Endodermal cell (in vitro differentiated cells): ENCODE data around the gene UGDH. TPM values are rescaled to one million over a fixed set of nuclear protein-coding genes. Genes with fewer than 3 reads are reported as not detected.
"Not testable (repeated sequence)": the region's sequence is repeated elsewhere in the genome, so short reads cannot be mapped to it uniquely, and the experiment has no call there.

ENCODE experiments used
- DNase-seq: peaks from one replicate; pipeline ENCODE4 v3.0.0-alpha.2; 2017
- H3K27ac ChIP-seq: 2 replicates; pipeline ENCODE4 v1.5.1; 2013; ENCODE audit warnings: mild to moderate bottlenecking, low read depth, low read length, moderate library complexity
- H3K27me3 ChIP-seq: 2 replicates; pipeline ENCODE4 v1.6.1; 2013; ENCODE audit warnings: mild to moderate bottlenecking, low read length, moderate library complexity; ENCODE audit not compliant: insufficient read depth, control insufficient read depth, poor library complexity, severe bottlenecking
- H3K36me3 ChIP-seq: 2 replicates; pipeline ENCODE4 v1.7.0; 2013; ENCODE audit warnings: mild to moderate bottlenecking, low read length, moderate library complexity; ENCODE audit not compliant: control insufficient read depth, insufficient read depth
- H3K4me1 ChIP-seq: one replicate; pipeline ENCODE4 v1.7.0; 2013; ENCODE audit warnings: low read length; ENCODE audit not compliant: control insufficient read depth, insufficient read depth
- H3K4me3 ChIP-seq: 2 replicates; pipeline ENCODE4 v1.5.1; 2013; ENCODE audit warnings: mild to moderate bottlenecking, low read length, moderate library complexity
- H3K9ac ChIP-seq: 2 replicates; pipeline ENCODE4 v1.6.1; 2013; ENCODE audit warnings: mild to moderate bottlenecking, low read length, moderate library complexity; ENCODE audit not compliant: poor library complexity, severe bottlenecking; ENCODE audit errors: extremely low read depth
- H3K9me3 ChIP-seq: 2 replicates; pipeline ENCODE4 v1.6.1; 2013; ENCODE audit warnings: mild to moderate bottlenecking, low read length, moderate library complexity; ENCODE audit not compliant: control insufficient read depth
- H3K27ac Mint-ChIP-seq: 2 replicates; pipeline ENCODE4 v1.8.0; 2020; ENCODE audit warnings: mixed read lengths
- H3K27me3 Mint-ChIP-seq: 2 replicates; pipeline ENCODE4 v1.8.0; 2021; ENCODE audit warnings: mild to moderate bottlenecking, mixed read lengths; ENCODE audit not compliant: insufficient read depth
- H3K36me3 Mint-ChIP-seq: 2 replicates; pipeline ENCODE4 v1.8.0; 2020; ENCODE audit warnings: low read depth, mixed read lengths
- H3K4me1 Mint-ChIP-seq: 2 replicates; pipeline ENCODE4 v1.8.0; 2020; ENCODE audit warnings: mixed read lengths
- H3K4me3 Mint-ChIP-seq: 2 replicates; pipeline ENCODE4 v1.8.0; 2020; ENCODE audit warnings: mild to moderate bottlenecking, moderate library complexity, mixed read lengths
- H3K9me3 Mint-ChIP-seq: 2 replicates; pipeline ENCODE4 v1.8.0; 2020; ENCODE audit warnings: mild to moderate bottlenecking, mixed read lengths
- WGBS, 2 experiments: methylation state at CpG; one replicate each; pipeline versions ENCODE4 v1.1.5 to v1.1.7; 2013; ENCODE audit warnings: missing lambda C conversion rate in 2 of 2, mixed read lengths in 1 of 2; ENCODE audit not compliant: insufficient coverage in 1 of 2, insufficient read length in 1 of 2; 5-methylcytosine and 5-hydroxymethylcytosine counted together
- total RNA-seq, 2 donors: library from RNA; stranded (reverse); fragmentation: NEBNext Ultra II Directional in 1 of 2; extraction: Animal tissue kit (Norgen Biotek cat#: 25700) in 1 of 2; gene quantifications; 2 replicates in 1 of 2; 3 replicates in 1 of 2; pipeline ENCODE4 v1.2.1, GENCODE V29; 2021
- TF ChIP-seq, protein P1 (sequence below): fragments of 200-600 bp; sonication (generic); conservative IDR thresholded peaks from 2 replicates; pipeline ENCODE4 v1.5.0; 2021; ENCODE audit warnings: antibody characterized with exemption, mild to moderate bottlenecking

UGDH gene
- total RNA-seq, 2 donors from 2014 or later: 137 to 141 TPM

DNA sequence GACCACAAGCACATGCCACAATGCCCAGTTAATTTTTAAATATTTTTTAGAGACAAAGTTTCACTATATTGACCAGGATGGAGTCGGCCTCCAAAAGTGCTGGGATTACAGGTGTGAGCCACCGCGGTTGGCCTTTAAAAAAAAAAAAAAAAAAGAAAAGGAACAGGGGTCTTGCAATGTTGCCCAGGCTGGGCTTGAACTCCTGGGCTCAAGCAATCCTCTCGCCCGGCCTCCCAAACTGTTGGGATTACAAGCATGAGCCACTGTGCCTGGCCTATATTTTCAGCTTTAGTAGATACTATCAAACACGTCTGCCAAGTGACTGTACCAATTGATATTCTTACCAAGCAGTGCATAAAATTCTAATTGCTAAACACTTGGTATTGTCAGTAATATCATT, 8.8 kb downstream of the UGDH start:
- Mint-ChIP-seq H3K4me1 (no peaks in the 10 kb centered on the region), H3K4me3 (no peak overlapping the region)

DNA sequence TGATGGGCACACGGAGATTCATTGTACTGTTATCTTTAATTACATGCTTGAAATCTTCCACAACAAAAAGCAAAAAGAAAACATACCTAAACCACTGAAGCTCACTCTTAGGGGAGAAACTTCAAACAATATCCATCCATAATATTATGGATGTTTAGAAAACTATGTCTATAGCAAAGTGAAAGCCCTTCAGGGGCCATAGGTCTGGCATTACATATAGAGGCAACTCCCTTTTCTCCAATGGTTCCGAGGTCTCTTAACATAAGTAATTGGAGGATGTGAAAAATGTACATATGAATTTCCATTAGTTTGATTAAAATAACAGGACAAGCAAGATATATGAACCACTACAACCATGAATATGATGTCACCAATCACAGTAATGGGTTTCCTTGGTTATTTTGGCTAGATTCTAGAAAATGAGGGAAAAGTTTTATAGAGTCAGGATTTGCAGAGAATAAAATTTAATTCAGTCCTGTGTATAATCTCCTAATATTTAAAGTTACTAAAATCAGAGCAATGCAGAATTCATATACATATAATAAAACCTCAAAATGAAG, 10.8 kb downstream of the UGDH start:
- H3K9me3 ChIP-seq: no peaks in the 10 kb centered on the region
- Mint-ChIP-seq H3K27me3 (no peaks in the 10 kb centered on the region), H3K4me1 (no peaks in the 10 kb centered on the region), H3K4me3 (no peak overlapping the region), H3K36me3 (peaks cover 65% of the 10 kb centered on the region), H3K27ac (no peak overlapping the region), H3K9me3 (no peaks in the 10 kb centered on the region)
- no peak overlapping the region for H3K4me3 ChIP-seq
- whole genome bisulfite sequencing, 2 experiments: 91% methylated on average over 2 of the region's 2 CpGs; no CpG with 5 or more reads in 1 of the 2 experiments
- H3K4me1 ChIP-seq: no peaks in the 10 kb centered on the region
- H3K36me3 ChIP-seq: peaks cover 87% of the 10 kb centered on the region
- DNase-seq: no peak
- TF ChIP-seq, protein P1, sequence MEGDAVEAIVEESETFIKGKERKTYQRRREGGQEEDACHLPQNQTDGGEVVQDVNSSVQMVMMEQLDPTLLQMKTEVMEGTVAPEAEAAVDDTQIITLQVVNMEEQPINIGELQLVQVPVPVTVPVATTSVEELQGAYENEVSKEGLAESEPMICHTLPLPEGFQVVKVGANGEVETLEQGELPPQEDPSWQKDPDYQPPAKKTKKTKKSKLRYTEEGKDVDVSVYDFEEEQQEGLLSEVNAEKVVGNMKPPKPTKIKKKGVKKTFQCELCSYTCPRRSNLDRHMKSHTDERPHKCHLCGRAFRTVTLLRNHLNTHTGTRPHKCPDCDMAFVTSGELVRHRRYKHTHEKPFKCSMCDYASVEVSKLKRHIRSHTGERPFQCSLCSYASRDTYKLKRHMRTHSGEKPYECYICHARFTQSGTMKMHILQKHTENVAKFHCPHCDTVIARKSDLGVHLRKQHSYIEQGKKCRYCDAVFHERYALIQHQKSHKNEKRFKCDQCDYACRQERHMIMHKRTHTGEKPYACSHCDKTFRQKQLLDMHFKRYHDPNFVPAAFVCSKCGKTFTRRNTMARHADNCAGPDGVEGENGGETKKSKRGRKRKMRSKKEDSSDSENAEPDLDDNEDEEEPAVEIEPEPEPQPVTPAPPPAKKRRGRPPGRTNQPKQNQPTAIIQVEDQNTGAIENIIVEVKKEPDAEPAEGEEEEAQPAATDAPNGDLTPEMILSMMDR: no peak
- H3K27me3 ChIP-seq: no peaks in the 10 kb centered on the region
- no peak overlapping the region for H3K9ac ChIP-seq
- no peak overlapping the region for H3K27ac ChIP-seq

More for the DNA sequence above, 8.8 kb downstream of the UGDH start:
- Mint-ChIP-seq H3K9me3 (no peaks in the 10 kb centered on the region), H3K27me3 (no peaks in the 10 kb centered on the region), H3K36me3 (peaks cover 49% of the 10 kb centered on the region), H3K27ac (no peak overlapping the region)
- no peaks in the 10 kb centered on the region for H3K9me3 ChIP-seq
- 93 to 94% methylated on average over 6 of the region's 6 CpGs for WGBS, 2 experiments
- H3K27me3 ChIP-seq: no peaks in the 10 kb centered on the region
- H3K27ac ChIP-seq: no peak overlapping the region
- no peak overlapping the region for H3K4me3 ChIP-seq
- no peak for DNase-seq
- H3K36me3 ChIP-seq: peaks cover 79% of the 10 kb centered on the region
- H3K9ac ChIP-seq: no peak overlapping the region
- no peaks in the 10 kb centered on the region for H3K4me1 ChIP-seq
- TF ChIP-seq, protein P1: no peak

DNA sequence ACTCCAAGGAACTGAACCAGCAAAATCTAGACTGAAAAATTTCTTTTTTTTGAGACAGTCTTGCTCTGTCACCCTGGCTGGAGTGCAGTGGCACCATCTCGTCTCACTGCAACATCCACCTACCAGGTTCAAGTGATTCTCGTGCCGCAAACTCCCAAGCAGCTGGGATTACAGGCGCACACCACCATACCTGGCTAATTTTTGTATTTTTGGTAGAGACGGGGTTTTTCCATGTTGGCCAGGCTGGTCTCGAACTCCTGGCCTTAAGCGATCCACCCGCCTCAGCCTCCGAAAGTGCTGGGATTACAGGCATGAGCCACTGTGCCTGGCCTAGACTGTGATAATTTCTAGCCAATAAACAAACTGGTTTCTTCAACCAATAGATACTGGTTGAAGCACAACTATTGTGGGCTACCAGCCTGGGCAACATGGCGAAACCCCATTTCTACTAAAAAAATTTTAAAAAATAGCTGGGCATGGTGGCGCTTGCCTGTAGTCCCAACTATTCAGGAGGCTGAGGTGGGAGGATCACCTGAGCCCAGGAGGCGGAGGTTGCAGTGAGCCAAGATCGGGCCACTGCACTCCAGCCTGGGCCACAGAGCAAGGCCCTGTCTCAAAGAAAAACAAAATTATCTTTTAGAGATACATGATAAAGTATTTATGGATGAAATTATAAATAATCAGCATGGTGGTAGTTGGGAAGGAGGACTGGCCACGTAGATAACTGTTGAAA, 11.4 kb downstream of the UGDH start:
- H3K27ac Mint-ChIP-seq, H3K9me3 Mint-ChIP-seq, H3K4me3 Mint-ChIP-seq, H3K9ac ChIP-seq, H3K27ac ChIP-seq, H3K9me3 ChIP-seq, H3K27me3 ChIP-seq, H3K4me1 Mint-ChIP-seq, H3K4me1 ChIP-seq, DNase-seq, H3K27me3 Mint-ChIP-seq, H3K4me3 ChIP-seq: not testable (repeated sequence)
- WGBS, 2 experiments: 96% methylated on average over 11 to 14 of the region's 14 CpGs
- H3K36me3 ChIP-seq: peaks cover 80% of the 10 kb centered on the region
- peaks cover 63% of the 10 kb centered on the region for H3K36me3 Mint-ChIP-seq
